Colonic mucosa (tissue), 4 donors: ENCODE data around the gene MGAT2. TPM values are rescaled to one million over a fixed set of nuclear protein-coding genes. Genes with fewer than 3 reads are reported as not detected.
"Not testable (repeated sequence)": the region's sequence is repeated elsewhere in the genome, so short reads cannot be mapped to it uniquely, and the experiment has no call there.

Experiments
- DNase-seq: peaks from one replicate; pipeline ENCODE4 v3.0.0-alpha.2; 2020
- H3K27ac ChIP-seq: fragments of 200-600 bp; one replicate; pipeline ENCODE4 v1.8.0; 2021
- H3K27me3 ChIP-seq: fragments of 200-600 bp; one replicate; pipeline ENCODE4 v1.8.0; 2021
- H3K36me3 ChIP-seq: fragments of 200-600 bp; one replicate; pipeline ENCODE4 v1.8.0; 2021
- H3K4me1 ChIP-seq: fragments of 200-600 bp; one replicate; pipeline ENCODE4 v1.8.0; 2021; ENCODE audit warnings: mild to moderate bottlenecking
- H3K4me3 ChIP-seq: fragments of 200-600 bp; one replicate; pipeline ENCODE4 v1.8.0; 2021
- H3K9ac ChIP-seq, 2 donors: one replicate each; pipeline ENCODE4 v1.7.0; 2013; ENCODE audit warnings: control low read depth in 2 of 2, low read depth in 2 of 2, low read length in 2 of 2
- H3K9me3 ChIP-seq: fragments of 200-600 bp; one replicate; pipeline ENCODE4 v1.8.0; 2021
- intact Hi-C: fragments of 100-400 bp; cut with DNase I; formaldehyde crosslinking; loops from one replicate; pipeline ENCODE4 v1.14.1; 2022
- total RNA-seq, 2 donors: library from RNA; stranded (reverse); fragmentation: NEBNext Ultra II Directional in 1 of 2; extraction: Animal tissue kit (Norgen Biotek cat#: 25700) in 1 of 2; gene quantifications; one replicate each; pipeline ENCODE4 v1.2.1, GENCODE V29; 2021
- TF ChIP-seq, protein P1 (sequence below): fragments of 200-600 bp; IDR thresholded peaks from one replicate; pipeline ENCODE4 v1.8.0; 2022; ENCODE audit warnings: antibody characterized with exemption, mild to moderate bottlenecking
- donor health status: healthy.
- donor health status: DM: no; HTN: no; CAD: no.
- donor health status: DM: no; HTN: no; CAD: no.

Gene MGAT2
- total RNA-seq, 2 donors from 2014 or later = 44.9 to 47.3 TPM

DNA sequence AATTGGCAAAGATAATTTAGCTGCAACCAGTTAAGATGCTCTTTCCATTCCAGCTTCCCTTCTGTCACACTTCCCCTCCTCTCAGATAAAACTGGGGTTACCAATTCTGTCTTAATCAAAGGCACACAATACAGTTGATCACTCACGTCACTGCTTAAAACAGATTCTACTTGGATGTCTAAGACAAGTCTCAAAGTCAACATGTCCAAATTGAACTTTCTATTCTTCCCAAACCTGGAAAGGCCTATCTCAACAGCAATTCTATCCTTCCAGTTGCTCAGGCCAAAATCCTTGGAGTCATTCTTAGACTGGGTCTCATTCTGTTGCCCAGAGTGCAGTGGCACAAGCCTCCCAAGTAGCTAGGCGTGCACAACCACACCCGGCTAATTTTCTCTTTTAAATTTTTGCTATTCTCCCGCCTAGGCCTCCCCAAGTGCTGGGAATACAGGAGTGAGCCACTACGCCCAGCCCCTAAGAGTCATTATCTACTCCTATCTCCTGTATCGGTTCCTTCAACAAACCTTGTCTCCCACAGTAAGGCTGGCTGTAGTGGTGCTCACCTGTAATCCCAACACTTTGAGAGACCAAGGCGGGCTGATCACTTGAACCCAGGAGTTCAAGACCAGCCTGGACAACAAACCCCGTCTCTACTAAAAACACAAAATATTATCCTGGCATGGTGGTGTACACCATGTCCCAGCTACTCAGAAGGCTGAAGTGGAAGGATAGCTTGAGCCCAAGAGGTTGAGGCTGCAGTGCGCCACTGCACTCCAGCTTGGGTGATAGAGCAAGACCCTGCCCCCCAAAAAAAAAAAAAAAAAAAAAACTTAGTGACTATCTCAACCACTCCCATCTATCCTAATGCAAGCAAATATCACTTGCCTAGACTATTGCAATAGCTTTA, 39.1 kb upstream of the MGAT2 start:
- no peak for DNase-seq
- Histone ChIP-seq H3K4me1 (no peaks in the 10 kb centered on the region), H3K36me3 (peaks cover 4% of the 10 kb centered on the region), H3K9me3 (no peaks in the 10 kb centered on the region), H3K9ac (no peak overlapping the region), H3K27ac (no peak overlapping the region), H3K4me3 (no peak overlapping the region), H3K27me3 (no peaks in the 10 kb centered on the region)
- intact Hi-C loops = no loop called here
- TF ChIP-seq, protein P1, sequence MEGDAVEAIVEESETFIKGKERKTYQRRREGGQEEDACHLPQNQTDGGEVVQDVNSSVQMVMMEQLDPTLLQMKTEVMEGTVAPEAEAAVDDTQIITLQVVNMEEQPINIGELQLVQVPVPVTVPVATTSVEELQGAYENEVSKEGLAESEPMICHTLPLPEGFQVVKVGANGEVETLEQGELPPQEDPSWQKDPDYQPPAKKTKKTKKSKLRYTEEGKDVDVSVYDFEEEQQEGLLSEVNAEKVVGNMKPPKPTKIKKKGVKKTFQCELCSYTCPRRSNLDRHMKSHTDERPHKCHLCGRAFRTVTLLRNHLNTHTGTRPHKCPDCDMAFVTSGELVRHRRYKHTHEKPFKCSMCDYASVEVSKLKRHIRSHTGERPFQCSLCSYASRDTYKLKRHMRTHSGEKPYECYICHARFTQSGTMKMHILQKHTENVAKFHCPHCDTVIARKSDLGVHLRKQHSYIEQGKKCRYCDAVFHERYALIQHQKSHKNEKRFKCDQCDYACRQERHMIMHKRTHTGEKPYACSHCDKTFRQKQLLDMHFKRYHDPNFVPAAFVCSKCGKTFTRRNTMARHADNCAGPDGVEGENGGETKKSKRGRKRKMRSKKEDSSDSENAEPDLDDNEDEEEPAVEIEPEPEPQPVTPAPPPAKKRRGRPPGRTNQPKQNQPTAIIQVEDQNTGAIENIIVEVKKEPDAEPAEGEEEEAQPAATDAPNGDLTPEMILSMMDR = no peak

DNA sequence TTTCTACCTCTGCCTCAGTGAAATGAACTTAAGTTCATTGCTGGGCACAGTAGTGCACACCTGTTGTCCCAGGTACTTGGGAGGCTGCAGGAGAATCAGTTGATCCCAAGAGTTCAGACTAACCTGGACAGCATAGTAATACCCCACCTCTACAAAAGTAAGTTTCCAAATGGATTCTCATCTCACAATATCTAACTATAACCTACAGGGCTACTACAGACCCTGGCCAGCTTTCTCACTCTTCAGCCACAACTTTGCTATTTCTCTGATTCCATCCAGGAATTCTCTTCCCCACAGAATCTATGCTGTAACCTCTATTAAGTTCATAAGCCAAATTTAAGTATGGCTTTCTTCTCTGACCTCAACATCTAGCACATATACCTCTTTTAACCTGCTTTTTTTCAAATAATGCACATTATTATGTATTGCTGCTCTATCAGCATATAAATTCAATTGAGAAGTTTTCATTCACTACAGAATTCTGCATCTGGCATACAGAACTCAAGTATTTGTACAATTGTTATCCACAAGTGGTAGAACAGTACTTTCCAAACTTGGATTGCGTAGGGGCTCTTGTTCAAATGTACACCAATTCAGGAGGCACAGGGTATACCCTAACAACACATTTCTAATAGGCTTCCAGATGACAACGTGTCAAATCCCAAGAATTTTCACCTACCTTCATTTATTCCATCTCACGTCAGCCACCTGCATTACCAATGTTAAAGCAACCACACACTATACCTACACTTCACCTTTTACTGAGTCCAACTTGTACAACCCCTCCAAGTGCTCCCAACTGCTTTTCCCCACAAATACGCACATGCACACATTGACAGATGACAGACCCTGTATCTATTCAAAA, 38.3 kb upstream of the MGAT2 start:
- Histone ChIP-seq H3K9me3 (no peaks in the 10 kb centered on the region), H3K27ac (no peak overlapping the region), H3K36me3 (peaks cover 4% of the 10 kb centered on the region), H3K27me3 (no peaks in the 10 kb centered on the region), H3K4me1 (no peaks in the 10 kb centered on the region), H3K4me3 (no peak overlapping the region), H3K9ac (no peak overlapping the region)
- TF ChIP-seq, protein P1 = no peak
- no peak for DNase-seq
- intact Hi-C loops = no loop called here

DNA sequence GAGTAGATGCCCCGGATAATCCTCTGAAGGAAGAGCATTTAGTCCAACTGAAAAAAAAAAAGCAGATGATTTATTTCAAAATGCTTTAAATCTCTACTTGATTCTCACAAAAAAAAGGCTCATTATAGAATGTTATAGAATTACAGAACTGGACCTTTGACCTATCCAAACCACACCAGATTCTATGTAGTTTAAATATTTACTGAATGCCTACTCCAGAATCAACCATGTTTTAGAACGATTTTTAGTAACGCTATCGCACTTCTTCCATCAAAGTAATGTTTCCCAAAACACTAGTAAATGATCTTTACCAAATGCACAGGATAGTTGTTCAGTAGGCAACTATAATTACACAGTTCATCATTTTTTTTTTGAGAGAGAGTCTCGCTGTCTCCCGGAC, 37.0 kb upstream of the MGAT2 start:
- intact Hi-C loops = no loop called here
- H3K36me3 ChIP-seq = no peaks in the 10 kb centered on the region
- TF ChIP-seq, protein P1 = no peak
- H3K4me3 ChIP-seq = peak overlapping the region; percentile 66
- H3K9ac ChIP-seq = peak overlapping the region in 1 of 2 donors; percentile 89
- H3K4me1 ChIP-seq = no peaks in the 10 kb centered on the region
- H3K27ac ChIP-seq = no peak overlapping the region
- no peaks in the 10 kb centered on the region for H3K9me3 ChIP-seq
- no peaks in the 10 kb centered on the region for H3K27me3 ChIP-seq
- no peak for DNase-seq

DNA sequence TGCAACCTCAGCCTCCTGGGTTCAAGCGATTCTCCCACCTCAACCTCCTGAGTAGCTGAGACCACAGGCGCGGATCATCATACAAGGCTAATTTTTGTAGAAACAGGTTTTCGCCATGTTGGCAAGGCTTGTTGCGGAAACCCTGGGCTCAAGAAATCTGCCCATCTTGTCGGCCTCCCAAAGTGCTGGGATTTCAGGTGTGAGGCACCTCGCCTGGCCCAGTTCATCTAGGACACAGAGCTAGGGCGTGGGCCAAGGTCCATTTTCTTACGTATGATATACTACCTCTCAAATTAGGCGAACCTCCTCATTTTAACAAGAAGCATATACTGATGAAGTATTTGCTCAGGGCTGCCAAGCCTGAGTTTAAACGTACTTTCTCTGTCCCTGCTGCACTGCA, 36.5 kb upstream of the MGAT2 start:
- no peak for DNase-seq
- intact Hi-C loops = no loop called here
- Histone ChIP-seq H3K27ac (no peak overlapping the region), H3K4me1 (no peaks in the 10 kb centered on the region), H3K9ac (peak overlapping the region; percentile 52 to 89), H3K36me3 (no peaks in the 10 kb centered on the region), H3K4me3 (peak overlapping the region; percentile 66), H3K27me3 (no peaks in the 10 kb centered on the region), H3K9me3 (no peaks in the 10 kb centered on the region)
- TF ChIP-seq, protein P1 = no peak

DNA sequence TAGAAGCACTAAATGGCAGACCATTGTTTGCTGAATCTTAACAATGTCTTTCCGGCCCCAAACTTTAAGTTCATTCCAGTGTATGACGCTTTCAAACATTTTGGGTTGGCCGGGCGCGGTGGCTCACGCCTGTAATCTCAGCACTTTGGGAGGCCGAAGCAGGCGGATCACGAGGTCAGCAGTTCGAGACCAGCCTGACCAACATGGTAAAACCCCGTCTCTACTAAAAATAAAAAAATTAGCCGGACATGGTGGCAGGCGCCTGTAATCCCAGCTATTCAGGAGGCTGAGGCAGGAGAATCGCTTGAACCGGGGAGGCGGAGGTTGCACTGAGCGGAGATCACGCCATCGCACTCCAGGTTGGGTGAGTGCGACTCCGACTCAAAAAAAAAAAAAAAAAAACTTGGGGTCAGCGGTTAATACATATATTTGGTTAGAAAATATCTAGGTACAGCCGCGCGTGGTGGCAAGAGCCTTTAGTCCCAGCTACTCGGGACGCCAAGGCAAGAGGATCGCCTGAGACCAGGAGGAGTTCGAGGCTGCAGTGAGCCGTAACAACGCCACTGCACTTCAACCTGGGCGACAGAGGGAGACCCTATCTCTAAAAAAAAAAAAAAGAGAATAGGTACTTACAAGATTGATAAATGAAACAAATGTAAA, 35.5 kb upstream of the MGAT2 start:
- not testable (repeated sequence) for H3K36me3 ChIP-seq, H3K27me3 ChIP-seq, H3K9me3 ChIP-seq, H3K4me1 ChIP-seq, DNase-seq
- H3K9ac ChIP-seq = peak overlapping the region; percentile 74 to 89
- peak overlapping the region; percentile 66 for H3K4me3 ChIP-seq
- H3K27ac ChIP-seq = peak overlapping the region; percentile 88
- intact Hi-C loops = loop anchor here (5.0 kb wide), 1 partner anchor 37 kb away; the partner anchor contains the start of genes MGAT2 and RPL36AL
